Measurements from ENCODE around the gene RAB27A.
"Not testable (repeated sequence)": the region's sequence is repeated elsewhere in the genome, so short reads cannot be mapped to it uniquely, and the experiment has no call there.

The RAB27A gene

DNA sequence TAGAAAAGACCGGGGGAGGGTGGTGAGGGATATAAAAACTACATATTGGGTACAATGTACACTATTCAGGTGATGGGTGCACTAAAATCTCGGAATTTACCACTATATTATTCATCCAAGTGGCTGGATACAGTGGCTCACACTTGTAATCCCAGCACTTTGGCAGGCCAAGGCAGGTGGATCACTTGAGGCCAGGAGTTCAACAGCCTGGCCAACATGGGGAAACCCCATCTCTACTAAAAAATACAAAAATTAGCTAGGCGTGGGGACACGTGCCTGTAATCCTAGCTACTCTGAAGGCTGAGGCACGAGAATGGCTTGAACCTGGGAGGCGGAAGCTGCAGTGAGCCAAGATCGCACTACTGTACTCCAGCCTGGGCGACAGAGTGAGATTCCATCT, 37.4 kb downstream of the RAB27A start:
- peaks cover 33 to 60% of the 10 kb centered on the region in 2 donors for H3K4me1 ChIP-seq (ENCODE audit: control insufficient read depth in 1 of 2, insufficient read depth in 2 of 2, low read length in 2 of 2)
- not testable (repeated sequence) for H3K4me3 ChIP-seq (ENCODE audit: low read depth in 1 of 2, low read length in 2 of 2); H3K27ac ChIP-seq (ENCODE audit: low read depth, low read length)

GRCh38 chr15:55250941-55251340, 38.7 kb downstream of the RAB27A start:
- Histone ChIP-seq H3K27me3 (ENCODE audit: control insufficient read depth in 1 of 2, insufficient read depth in 2 of 2, low read length in 2 of 2) (no peaks in the 10 kb centered on the region), H3K4me3 (ENCODE audit: low read depth in 1 of 2, low read length in 2 of 2) (no peak overlapping the region), H3K9ac (ENCODE audit: low read depth in 1 of 2, low read length in 2 of 2) (no peak overlapping the region), H3K9me3 (ENCODE audit: control insufficient read depth in 1 of 2, low read length in 2 of 2) (no peaks in the 10 kb centered on the region), H3K4me1 (ENCODE audit: control insufficient read depth in 1 of 2, insufficient read depth in 2 of 2, low read length in 2 of 2) (peaks cover 27 to 58% of the 10 kb centered on the region in 2 donors), H3K36me3 (ENCODE audit: control insufficient read depth in 1 of 2, insufficient read depth in 2 of 2, low read length in 2 of 2) (no peaks in the 10 kb centered on the region), H3K27ac (ENCODE audit: low read depth, low read length) (no peak overlapping the region)

More for the DNA sequence above, 37.4 kb downstream of the RAB27A start:
- not testable (repeated sequence) for H3K9me3 ChIP-seq (ENCODE audit: control insufficient read depth in 1 of 2, low read length in 2 of 2); H3K36me3 ChIP-seq (ENCODE audit: control insufficient read depth in 1 of 2, insufficient read depth in 2 of 2, low read length in 2 of 2); H3K27me3 ChIP-seq (ENCODE audit: control insufficient read depth in 1 of 2, insufficient read depth in 2 of 2, low read length in 2 of 2); H3K9ac ChIP-seq (ENCODE audit: low read depth in 1 of 2, low read length in 2 of 2)

- H3K4me1 ChIP-seq (ENCODE audit: control insufficient read depth in 1 of 2, insufficient read depth in 2 of 2, low read length in 2 of 2), result peaks cover 23 to 53% of the 10 kb centered on the region in 2 donors
- no peaks in the 10 kb centered on the region for H3K36me3 ChIP-seq (ENCODE audit: control insufficient read depth in 1 of 2, insufficient read depth in 2 of 2, low read length in 2 of 2)
- no peak overlapping the region for H3K9ac ChIP-seq (ENCODE audit: low read depth in 1 of 2, low read length in 2 of 2)
- H3K27me3 ChIP-seq (ENCODE audit: control insufficient read depth in 1 of 2, insufficient read depth in 2 of 2, low read length in 2 of 2), result no peaks in the 10 kb centered on the region
- H3K27ac ChIP-seq (ENCODE audit: low read depth, low read length), result no peak overlapping the region
- no peaks in the 10 kb centered on the region for H3K9me3 ChIP-seq (ENCODE audit: control insufficient read depth in 1 of 2, low read length in 2 of 2)
- no peak overlapping the region for H3K4me3 ChIP-seq (ENCODE audit: low read depth in 1 of 2, low read length in 2 of 2)
These were observed 39.2 kb downstream of the RAB27A start for GRCh38 chr15:55250392-55250791.

- not testable (repeated sequence) for H3K27me3 ChIP-seq (ENCODE audit: control insufficient read depth in 1 of 2, insufficient read depth in 2 of 2, low read length in 2 of 2); H3K9ac ChIP-seq (ENCODE audit: low read depth in 1 of 2, low read length in 2 of 2); H3K9me3 ChIP-seq (ENCODE audit: control insufficient read depth in 1 of 2, low read length in 2 of 2); H3K36me3 ChIP-seq (ENCODE audit: control insufficient read depth in 1 of 2, insufficient read depth in 2 of 2, low read length in 2 of 2); H3K27ac ChIP-seq (ENCODE audit: low read depth, low read length); H3K4me3 ChIP-seq (ENCODE audit: low read depth in 1 of 2, low read length in 2 of 2)
- H3K4me1 ChIP-seq (ENCODE audit: control insufficient read depth in 1 of 2, insufficient read depth in 2 of 2, low read length in 2 of 2), result peaks cover 21 to 49% of the 10 kb centered on the region in 2 donors
These were observed 39.7 kb downstream of the RAB27A start for GRCh38 chr15:55249885-55250284.

GRCh38 chr15:55248895-55249294, 40.7 kb downstream of the RAB27A start:
- H3K4me1 ChIP-seq (ENCODE audit: control insufficient read depth in 1 of 2, insufficient read depth in 2 of 2, low read length in 2 of 2), result peaks cover 21 to 49% of the 10 kb centered on the region in 2 donors
- H3K36me3 ChIP-seq (ENCODE audit: control insufficient read depth in 1 of 2, insufficient read depth in 2 of 2, low read length in 2 of 2), result no peaks in the 10 kb centered on the region
- H3K27me3 ChIP-seq (ENCODE audit: control insufficient read depth in 1 of 2, insufficient read depth in 2 of 2, low read length in 2 of 2), result no peaks in the 10 kb centered on the region
- H3K9me3 ChIP-seq (ENCODE audit: control insufficient read depth in 1 of 2, low read length in 2 of 2), result no peaks in the 10 kb centered on the region
- H3K27ac ChIP-seq (ENCODE audit: low read depth, low read length), result no peak overlapping the region
- H3K9ac ChIP-seq (ENCODE audit: low read depth in 1 of 2, low read length in 2 of 2), result no peak overlapping the region
- no peak overlapping the region for H3K4me3 ChIP-seq (ENCODE audit: low read depth in 1 of 2, low read length in 2 of 2)

DNA sequence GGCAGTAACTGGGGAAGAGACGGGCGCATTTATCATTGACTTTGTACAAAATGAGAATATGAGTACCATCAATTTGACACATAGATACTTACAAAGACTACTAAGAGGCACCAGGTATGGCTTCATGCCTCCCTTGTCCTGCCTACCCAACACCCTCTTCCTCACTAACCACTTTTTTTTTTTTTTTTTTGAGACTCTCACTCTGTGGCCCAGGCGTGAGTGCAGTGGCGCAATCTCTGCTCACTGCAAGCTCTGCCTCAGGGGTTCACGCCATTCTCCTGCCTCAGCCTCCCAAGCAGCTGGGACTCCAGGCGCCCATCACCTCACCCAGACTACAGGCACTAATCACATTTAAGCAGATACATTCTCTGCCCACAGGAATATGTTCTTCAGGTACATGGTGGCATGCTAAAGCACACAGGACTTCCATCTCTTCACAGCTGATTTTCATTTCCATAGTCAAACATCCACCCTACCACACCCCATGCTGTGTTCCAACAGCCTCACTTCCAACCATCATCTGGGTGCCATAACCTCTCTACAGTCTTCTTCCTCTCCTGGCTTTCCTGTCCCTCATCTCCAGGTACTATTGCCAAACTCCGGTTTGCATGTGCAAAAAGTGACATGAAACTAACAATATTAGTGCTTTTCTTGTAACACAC, 41.7 kb downstream of the RAB27A start:
- Histone ChIP-seq H3K9me3 (ENCODE audit: control insufficient read depth in 1 of 2, low read length in 2 of 2) (no peaks in the 10 kb centered on the region), H3K36me3 (ENCODE audit: control insufficient read depth in 1 of 2, insufficient read depth in 2 of 2, low read length in 2 of 2) (no peaks in the 10 kb centered on the region), H3K4me1 (ENCODE audit: control insufficient read depth in 1 of 2, insufficient read depth in 2 of 2, low read length in 2 of 2) (peaks cover 21 to 46% of the 10 kb centered on the region in 2 donors), H3K9ac (ENCODE audit: low read depth in 1 of 2, low read length in 2 of 2) (no peak overlapping the region), H3K4me3 (ENCODE audit: low read depth in 1 of 2, low read length in 2 of 2) (no peak overlapping the region), H3K27ac (ENCODE audit: low read depth, low read length) (no peak overlapping the region), H3K27me3 (ENCODE audit: control insufficient read depth in 1 of 2, insufficient read depth in 2 of 2, low read length in 2 of 2) (no peaks in the 10 kb centered on the region)

DNA sequence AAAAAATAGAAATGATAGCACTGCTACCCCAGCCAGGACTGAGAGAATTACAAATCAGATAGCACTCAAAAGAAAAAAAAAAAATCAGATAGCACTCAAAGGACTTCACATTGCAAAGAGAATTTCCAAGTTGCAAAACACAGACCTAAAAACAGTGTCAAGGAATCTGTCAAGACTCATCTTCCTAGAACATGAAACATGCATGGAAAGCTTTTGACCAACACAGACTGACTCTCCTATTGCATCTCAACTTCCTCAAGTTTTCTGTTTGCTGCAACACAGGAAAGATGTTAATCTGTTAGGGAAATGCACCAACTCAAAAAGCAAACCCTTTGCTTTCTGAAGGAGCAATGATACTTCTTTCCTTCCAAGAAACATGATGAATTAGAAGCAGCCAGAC, 42.3 kb downstream of the RAB27A start:
- Histone ChIP-seq H3K4me1 (ENCODE audit: control insufficient read depth in 1 of 2, insufficient read depth in 2 of 2, low read length in 2 of 2) (peaks cover 21 to 46% of the 10 kb centered on the region in 2 donors), H3K27ac (ENCODE audit: low read depth, low read length) (no peak overlapping the region), H3K36me3 (ENCODE audit: control insufficient read depth in 1 of 2, insufficient read depth in 2 of 2, low read length in 2 of 2) (no peaks in the 10 kb centered on the region), H3K4me3 (ENCODE audit: low read depth in 1 of 2, low read length in 2 of 2) (no peak overlapping the region), H3K9me3 (ENCODE audit: control insufficient read depth in 1 of 2, low read length in 2 of 2) (no peaks in the 10 kb centered on the region), H3K27me3 (ENCODE audit: control insufficient read depth in 1 of 2, insufficient read depth in 2 of 2, low read length in 2 of 2) (no peaks in the 10 kb centered on the region), H3K9ac (ENCODE audit: low read depth in 1 of 2, low read length in 2 of 2) (no peak overlapping the region)

- Histone ChIP-seq H3K4me3 (ENCODE audit: low read depth in 1 of 2, low read length in 2 of 2) (no peak overlapping the region), H3K27me3 (ENCODE audit: control insufficient read depth in 1 of 2, insufficient read depth in 2 of 2, low read length in 2 of 2) (no peaks in the 10 kb centered on the region), H3K27ac (ENCODE audit: low read depth, low read length) (no peak overlapping the region), H3K36me3 (ENCODE audit: control insufficient read depth in 1 of 2, insufficient read depth in 2 of 2, low read length in 2 of 2) (no peaks in the 10 kb centered on the region), H3K9me3 (ENCODE audit: control insufficient read depth in 1 of 2, low read length in 2 of 2) (no peaks in the 10 kb centered on the region), H3K9ac (ENCODE audit: low read depth in 1 of 2, low read length in 2 of 2) (no peak overlapping the region), H3K4me1 (ENCODE audit: control insufficient read depth in 1 of 2, insufficient read depth in 2 of 2, low read length in 2 of 2) (peaks cover 21 to 46% of the 10 kb centered on the region in 2 donors)
These were observed 43.0 kb downstream of the RAB27A start for GRCh38 chr15:55246567-55246966.

DNA sequence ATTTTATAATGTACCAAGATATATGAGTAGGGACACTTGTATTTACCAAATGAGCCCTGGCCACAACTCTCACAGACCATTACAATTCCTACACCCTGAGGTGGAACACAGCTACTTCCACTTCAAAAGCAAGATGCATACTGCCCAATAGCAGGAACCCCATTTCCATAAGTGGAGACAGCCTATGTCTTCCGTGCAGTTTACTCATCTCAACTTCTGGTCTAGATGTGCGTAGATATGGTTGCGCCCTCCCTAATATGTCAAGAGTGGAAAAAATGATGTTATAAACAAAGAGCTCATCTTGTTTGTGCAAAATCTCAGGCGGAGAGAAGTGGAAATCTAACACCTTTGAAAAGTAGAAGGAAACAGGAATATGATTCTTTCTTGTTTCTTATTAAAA, 44.6 kb downstream of the RAB27A start:
- H3K9ac ChIP-seq (ENCODE audit: low read depth in 1 of 2, low read length in 2 of 2), result no peak overlapping the region
- no peak overlapping the region for H3K4me3 ChIP-seq (ENCODE audit: low read depth in 1 of 2, low read length in 2 of 2)
- H3K36me3 ChIP-seq (ENCODE audit: control insufficient read depth in 1 of 2, insufficient read depth in 2 of 2, low read length in 2 of 2), result no peaks in the 10 kb centered on the region
- H3K4me1 ChIP-seq (ENCODE audit: control insufficient read depth in 1 of 2, insufficient read depth in 2 of 2, low read length in 2 of 2), result peaks cover 9 to 34% of the 10 kb centered on the region in 2 donors
- H3K27me3 ChIP-seq (ENCODE audit: control insufficient read depth in 1 of 2, insufficient read depth in 2 of 2, low read length in 2 of 2), result no peaks in the 10 kb centered on the region
- no peaks in the 10 kb centered on the region for H3K9me3 ChIP-seq (ENCODE audit: control insufficient read depth in 1 of 2, low read length in 2 of 2)
- no peak overlapping the region for H3K27ac ChIP-seq (ENCODE audit: low read depth, low read length)

DNA sequence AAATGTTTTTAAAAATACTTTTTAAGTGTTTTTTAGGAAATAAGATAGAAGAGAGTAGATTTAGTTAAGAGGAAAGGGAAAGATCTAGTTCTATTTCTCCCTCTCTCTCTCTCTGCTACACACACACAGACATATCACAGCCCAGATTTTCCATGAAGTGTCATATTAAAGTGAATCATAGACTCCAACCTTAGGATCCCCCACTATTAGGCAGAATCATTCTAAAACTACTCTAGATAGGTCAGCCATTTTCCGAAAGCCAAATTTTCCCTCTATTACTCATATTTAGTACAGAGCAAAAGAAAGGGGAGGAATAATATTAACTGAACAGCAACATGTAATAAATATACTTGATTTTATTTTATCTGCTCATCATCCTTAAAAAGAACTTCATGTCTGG, 47.7 kb downstream of the RAB27A start:
- Histone ChIP-seq H3K4me1 (ENCODE audit: control insufficient read depth in 1 of 2, insufficient read depth in 2 of 2, low read length in 2 of 2) (peaks cover 2 to 3% of the 10 kb centered on the region in 2 donors), H3K36me3 (ENCODE audit: control insufficient read depth in 1 of 2, insufficient read depth in 2 of 2, low read length in 2 of 2) (no peaks in the 10 kb centered on the region), H3K4me3 (ENCODE audit: low read depth in 1 of 2, low read length in 2 of 2) (no peak overlapping the region), H3K27me3 (ENCODE audit: control insufficient read depth in 1 of 2, insufficient read depth in 2 of 2, low read length in 2 of 2) (no peaks in the 10 kb centered on the region), H3K27ac (ENCODE audit: low read depth, low read length) (no peak overlapping the region), H3K9me3 (ENCODE audit: control insufficient read depth in 1 of 2, low read length in 2 of 2) (no peaks in the 10 kb centered on the region), H3K9ac (ENCODE audit: low read depth in 1 of 2, low read length in 2 of 2) (no peak overlapping the region)
